ENCODE data around the gene WDR7. TPM values are rescaled to one million over a fixed set of nuclear protein-coding genes. Genes with fewer than 3 reads are reported as not detected.

The WDR7 gene
- total and polyA plus RNA-seq, 2 experiments from 2014 or later = 7.0 to 14.8 TPM

DNA sequence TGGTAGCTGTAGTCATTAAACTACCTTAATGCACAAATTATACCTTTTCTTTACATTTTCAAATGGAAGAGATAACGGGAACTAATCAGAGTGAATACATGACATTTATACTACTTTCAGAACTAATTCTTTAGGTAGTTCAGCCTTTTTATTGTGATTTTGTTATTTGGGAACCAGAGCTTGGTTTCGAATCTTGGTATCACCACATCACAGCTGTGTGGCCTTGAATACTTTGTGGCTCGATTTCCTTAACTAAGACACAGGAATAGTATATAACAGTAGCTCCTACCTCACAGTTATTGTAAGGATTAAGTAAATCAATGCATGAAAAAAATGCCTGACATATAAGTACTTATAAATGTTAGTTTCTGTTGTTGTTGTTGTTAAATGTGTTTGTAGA lies 240.0 kb downstream of the WDR7 start (continued):
- TF ChIP-seq, protein P1, sequence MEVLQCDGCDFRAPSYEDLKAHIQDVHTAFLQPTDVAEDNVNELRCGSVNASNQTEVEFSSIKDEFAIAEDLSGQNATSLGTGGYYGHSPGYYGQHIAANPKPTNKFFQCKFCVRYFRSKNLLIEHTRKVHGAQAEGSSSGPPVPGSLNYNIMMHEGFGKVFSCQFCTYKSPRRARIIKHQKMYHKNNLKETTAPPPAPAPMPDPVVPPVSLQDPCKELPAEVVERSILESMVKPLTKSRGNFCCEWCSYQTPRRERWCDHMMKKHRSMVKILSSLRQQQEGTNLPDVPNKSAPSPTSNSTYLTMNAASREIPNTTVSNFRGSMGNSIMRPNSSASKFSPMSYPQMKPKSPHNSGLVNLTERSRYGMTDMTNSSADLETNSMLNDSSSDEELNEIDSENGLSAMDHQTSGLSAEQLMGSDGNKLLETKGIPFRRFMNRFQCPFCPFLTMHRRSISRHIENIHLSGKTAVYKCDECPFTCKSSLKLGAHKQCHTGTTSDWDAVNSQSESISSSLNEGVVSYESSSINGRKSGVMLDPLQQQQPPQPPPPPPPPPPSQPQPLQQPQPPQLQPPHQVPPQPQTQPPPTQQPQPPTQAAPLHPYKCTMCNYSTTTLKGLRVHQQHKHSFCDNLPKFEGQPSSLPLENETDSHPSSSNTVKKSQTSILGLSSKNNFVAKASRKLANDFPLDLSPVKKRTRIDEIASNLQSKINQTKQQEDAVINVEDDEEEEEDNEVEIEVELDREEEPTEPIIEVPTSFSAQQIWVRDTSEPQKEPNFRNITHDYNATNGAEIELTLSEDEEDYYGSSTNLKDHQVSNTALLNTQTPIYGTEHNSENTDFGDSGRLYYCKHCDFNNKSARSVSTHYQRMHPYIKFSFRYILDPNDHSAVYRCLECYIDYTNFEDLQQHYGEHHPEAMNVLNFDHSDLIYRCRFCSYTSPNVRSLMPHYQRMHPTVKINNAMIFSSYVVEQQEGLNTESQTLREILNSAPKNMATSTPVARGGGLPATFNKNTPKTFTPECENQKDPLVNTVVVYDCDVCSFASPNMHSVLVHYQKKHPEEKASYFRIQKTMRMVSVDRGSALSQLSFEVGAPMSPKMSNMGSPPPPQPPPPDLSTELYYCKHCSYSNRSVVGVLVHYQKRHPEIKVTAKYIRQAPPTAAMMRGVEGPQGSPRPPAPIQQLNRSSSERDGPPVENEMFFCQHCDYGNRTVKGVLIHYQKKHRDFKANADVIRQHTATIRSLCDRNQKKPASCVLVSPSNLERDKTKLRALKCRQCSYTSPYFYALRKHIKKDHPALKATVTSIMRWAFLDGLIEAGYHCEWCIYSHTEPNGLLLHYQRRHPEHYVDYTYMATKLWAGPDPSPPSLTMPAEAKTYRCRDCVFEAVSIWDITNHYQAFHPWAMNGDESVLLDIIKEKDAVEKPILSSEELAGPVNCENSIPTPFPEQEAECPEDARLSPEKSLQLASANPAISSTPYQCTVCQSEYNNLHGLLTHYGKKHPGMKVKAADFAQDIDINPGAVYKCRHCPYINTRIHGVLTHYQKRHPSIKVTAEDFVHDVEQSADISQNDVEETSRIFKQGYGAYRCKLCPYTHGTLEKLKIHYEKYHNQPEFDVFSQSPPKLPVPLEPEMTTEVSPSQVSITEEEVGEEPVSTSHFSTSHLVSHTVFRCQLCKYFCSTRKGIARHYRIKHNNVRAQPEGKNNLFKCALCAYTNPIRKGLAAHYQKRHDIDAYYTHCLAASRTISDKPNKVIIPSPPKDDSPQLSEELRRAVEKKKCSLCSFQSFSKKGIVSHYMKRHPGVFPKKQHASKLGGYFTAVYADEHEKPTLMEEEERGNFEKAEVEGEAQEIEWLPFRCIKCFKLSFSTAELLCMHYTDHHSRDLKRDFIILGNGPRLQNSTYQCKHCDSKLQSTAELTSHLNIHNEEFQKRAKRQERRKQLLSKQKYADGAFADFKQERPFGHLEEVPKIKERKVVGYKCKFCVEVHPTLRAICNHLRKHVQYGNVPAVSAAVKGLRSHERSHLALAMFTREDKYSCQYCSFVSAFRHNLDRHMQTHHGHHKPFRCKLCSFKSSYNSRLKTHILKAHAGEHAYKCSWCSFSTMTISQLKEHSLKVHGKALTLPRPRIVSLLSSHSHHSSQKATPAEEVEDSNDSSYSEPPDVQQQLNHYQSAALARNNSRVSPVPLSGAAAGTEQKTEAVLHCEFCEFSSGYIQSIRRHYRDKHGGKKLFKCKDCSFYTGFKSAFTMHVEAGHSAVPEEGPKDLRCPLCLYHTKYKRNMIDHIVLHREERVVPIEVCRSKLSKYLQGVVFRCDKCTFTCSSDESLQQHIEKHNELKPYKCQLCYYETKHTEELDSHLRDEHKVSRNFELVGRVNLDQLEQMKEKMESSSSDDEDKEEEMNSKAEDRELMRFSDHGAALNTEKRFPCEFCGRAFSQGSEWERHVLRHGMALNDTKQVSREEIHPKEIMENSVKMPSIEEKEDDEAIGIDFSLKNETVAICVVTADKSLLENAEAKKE (CRISPR knock-in tag; IDR thresholded peaks at IDR 0.05) = no peak
- TF ChIP-seq STAT1 (IDR thresholded peaks at IDR 0.05; ENCODE audit: unreplicated experiment) (no peak), CREB1 (CRISPR knock-in tag; IDR thresholded peaks at IDR 0.05; ENCODE audit: low read depth) (no peak), POLR2AphosphoS5 (IDR thresholded peaks at IDR 0.05; ENCODE audit: low read depth) (no peak)

DNA sequence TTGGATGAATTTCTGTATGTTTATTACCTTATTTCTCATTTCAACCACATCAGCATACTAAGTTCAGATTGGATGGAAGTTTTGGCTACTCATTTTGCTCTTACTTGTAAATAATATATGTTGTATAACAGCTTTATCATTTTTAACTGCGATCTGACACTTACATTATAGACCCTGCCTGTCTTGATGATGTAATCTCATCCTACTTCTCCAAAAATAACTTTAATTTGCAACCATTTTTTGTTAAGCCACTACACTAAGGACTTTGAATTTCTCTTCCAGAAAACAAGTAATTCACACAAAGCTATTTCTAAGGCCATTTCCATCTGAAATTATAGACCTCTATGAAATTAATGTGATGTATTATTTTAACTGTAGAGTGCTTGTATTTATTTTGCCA lies 240.7 kb downstream of the WDR7 start:
- Histone ChIP-seq H2AFZ (no peak overlapping the region), H3K27me3 (ENCODE audit: insufficient read depth) (no peaks in the 10 kb centered on the region), H3K4me2 (no peak overlapping the region), H4K20me1 (replicated peaks; ENCODE audit: insufficient read depth) (no peaks in the 10 kb centered on the region), H3F3A (replicated peaks; ENCODE audit: low read depth) (no peaks in the 10 kb centered on the region), H3K4me1 (ENCODE audit: insufficient read depth) (no peaks in the 10 kb centered on the region), H3K36me3 (ENCODE audit: insufficient read depth) (no peaks in the 10 kb centered on the region), H3K27ac (ENCODE audit: low read depth) (no peak overlapping the region), H3K9me2 (ENCODE audit: insufficient read depth) (no peaks in the 10 kb centered on the region), H3K4me3 (no peak overlapping the region), H3K79me2 (replicated peaks; ENCODE audit: insufficient read depth) (no peaks in the 10 kb centered on the region)
- Mint-ChIP-seq H3K27ac (peak overlapping the region; percentile 71; the same call in 1 of the 2 replicates), H3K9me3 (no peaks in the 10 kb centered on the region), H3K27me3 (ENCODE audit: insufficient read depth, low read depth, poor library complexity) (peaks cover 2% of the 10 kb centered on the region), H3K4me3 (no peak overlapping the region), H3K36me3 (ENCODE audit: low read depth) (no peaks in the 10 kb centered on the region), H3K4me1 (peaks cover 9% of the 10 kb centered on the region)
- ATAC-seq (no peak), DNase-seq (ENCODE audit: low spot score) (no peak)
- TF ChIP-seq EZH2phosphoT487 (IDR thresholded peaks at IDR 0.05; ENCODE audit: unreplicated experiment) = no peak
- TF ChIP-seq ZNF331 (CRISPR knock-in tag; IDR thresholded peaks at IDR 0.05; ENCODE audit: low read depth) = no peak
- TF ChIP-seq STAT1 (IDR thresholded peaks at IDR 0.05; ENCODE audit: unreplicated experiment) = no peak
- TF ChIP-seq, protein P2, sequence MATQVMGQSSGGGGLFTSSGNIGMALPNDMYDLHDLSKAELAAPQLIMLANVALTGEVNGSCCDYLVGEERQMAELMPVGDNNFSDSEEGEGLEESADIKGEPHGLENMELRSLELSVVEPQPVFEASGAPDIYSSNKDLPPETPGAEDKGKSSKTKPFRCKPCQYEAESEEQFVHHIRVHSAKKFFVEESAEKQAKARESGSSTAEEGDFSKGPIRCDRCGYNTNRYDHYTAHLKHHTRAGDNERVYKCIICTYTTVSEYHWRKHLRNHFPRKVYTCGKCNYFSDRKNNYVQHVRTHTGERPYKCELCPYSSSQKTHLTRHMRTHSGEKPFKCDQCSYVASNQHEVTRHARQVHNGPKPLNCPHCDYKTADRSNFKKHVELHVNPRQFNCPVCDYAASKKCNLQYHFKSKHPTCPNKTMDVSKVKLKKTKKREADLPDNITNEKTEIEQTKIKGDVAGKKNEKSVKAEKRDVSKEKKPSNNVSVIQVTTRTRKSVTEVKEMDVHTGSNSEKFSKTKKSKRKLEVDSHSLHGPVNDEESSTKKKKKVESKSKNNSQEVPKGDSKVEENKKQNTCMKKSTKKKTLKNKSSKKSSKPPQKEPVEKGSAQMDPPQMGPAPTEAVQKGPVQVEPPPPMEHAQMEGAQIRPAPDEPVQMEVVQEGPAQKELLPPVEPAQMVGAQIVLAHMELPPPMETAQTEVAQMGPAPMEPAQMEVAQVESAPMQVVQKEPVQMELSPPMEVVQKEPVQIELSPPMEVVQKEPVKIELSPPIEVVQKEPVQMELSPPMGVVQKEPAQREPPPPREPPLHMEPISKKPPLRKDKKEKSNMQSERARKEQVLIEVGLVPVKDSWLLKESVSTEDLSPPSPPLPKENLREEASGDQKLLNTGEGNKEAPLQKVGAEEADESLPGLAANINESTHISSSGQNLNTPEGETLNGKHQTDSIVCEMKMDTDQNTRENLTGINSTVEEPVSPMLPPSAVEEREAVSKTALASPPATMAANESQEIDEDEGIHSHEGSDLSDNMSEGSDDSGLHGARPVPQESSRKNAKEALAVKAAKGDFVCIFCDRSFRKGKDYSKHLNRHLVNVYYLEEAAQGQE (IDR thresholded peaks at IDR 0.05; ENCODE audit: unreplicated experiment) = no peak
- no peak for TF ChIP-seq POLR2AphosphoS5 (IDR thresholded peaks at IDR 0.05; ENCODE audit: low read depth)
- no peak for TF ChIP-seq CREB1 (CRISPR knock-in tag; IDR thresholded peaks at IDR 0.05; ENCODE audit: low read depth)
- no peak for TF ChIP-seq EZH2 (IDR thresholded peaks at IDR 0.05; ENCODE audit: low read depth, unreplicated experiment)
- TF ChIP-seq, protein P3, sequence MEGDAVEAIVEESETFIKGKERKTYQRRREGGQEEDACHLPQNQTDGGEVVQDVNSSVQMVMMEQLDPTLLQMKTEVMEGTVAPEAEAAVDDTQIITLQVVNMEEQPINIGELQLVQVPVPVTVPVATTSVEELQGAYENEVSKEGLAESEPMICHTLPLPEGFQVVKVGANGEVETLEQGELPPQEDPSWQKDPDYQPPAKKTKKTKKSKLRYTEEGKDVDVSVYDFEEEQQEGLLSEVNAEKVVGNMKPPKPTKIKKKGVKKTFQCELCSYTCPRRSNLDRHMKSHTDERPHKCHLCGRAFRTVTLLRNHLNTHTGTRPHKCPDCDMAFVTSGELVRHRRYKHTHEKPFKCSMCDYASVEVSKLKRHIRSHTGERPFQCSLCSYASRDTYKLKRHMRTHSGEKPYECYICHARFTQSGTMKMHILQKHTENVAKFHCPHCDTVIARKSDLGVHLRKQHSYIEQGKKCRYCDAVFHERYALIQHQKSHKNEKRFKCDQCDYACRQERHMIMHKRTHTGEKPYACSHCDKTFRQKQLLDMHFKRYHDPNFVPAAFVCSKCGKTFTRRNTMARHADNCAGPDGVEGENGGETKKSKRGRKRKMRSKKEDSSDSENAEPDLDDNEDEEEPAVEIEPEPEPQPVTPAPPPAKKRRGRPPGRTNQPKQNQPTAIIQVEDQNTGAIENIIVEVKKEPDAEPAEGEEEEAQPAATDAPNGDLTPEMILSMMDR (conservative IDR thresholded peaks at IDR 0.05; ENCODE audit: low read depth in 2 of 2) = no peak
- TF ChIP-seq NANOG (IDR thresholded peaks at IDR 0.05; ENCODE audit: borderline replicate concordance) = no peak
- TF ChIP-seq JUNB (IDR thresholded peaks at IDR 0.05; ENCODE audit: unreplicated experiment) = no peak
